GM04504 (cell line): Measurements from ENCODE around the gene PSTPIP1.
A peak's percentile ranks its signal among the peaks of the same experiment; 100 is the strongest.

Source experiments
- DNase-seq: peaks from one replicate; pipeline ENCODE4 v3.0.0-alpha.2; 2012; ENCODE audit warnings: low read depth

The PSTPIP1 gene

DNA sequence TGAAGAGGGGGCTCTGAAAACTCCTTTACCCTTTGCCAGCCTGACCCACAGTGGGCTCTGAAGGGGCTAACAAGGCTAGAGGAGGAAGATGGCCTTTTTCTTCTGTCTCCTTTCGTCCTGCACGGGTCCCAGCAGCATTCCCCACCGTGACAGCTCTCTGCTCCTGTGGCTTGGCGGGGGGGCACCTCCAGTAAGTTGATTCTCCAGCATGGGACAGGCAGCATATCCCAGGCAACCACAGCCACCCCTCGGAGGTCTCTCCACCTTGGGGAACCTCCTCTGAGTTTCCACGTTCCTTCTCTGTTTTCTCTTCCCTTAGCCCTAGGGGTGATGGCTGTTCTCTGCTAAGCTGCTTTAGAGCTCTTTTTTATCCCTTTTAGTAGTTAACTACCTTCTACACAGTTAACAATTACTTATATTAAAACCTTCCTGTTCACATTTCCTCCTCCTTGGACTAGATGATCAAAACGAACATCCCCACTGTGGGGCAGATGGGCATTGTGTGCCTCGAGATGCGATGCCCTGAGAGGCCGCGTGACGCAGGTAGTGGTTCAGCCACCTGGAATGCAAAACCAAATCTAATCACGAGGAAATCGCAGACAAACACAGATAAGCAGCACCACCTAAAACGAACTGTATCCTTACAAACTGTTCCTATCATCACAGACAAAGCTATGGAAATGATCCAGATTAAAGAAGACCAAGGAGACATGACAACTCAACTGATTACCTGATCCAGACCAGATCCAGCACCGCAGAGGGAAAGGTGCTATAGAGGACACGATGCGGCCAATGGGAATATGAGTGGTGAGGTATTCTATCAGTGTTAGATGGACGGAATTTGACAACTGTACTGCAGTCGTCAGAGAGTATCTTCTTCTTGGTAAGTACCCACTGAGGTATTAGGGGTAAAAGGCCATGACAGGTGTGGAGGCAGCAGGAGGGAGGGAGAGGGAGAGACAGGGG, 48.3 kb downstream of the PSTPIP1 start:
- no peak for DNase-seq

DNA sequence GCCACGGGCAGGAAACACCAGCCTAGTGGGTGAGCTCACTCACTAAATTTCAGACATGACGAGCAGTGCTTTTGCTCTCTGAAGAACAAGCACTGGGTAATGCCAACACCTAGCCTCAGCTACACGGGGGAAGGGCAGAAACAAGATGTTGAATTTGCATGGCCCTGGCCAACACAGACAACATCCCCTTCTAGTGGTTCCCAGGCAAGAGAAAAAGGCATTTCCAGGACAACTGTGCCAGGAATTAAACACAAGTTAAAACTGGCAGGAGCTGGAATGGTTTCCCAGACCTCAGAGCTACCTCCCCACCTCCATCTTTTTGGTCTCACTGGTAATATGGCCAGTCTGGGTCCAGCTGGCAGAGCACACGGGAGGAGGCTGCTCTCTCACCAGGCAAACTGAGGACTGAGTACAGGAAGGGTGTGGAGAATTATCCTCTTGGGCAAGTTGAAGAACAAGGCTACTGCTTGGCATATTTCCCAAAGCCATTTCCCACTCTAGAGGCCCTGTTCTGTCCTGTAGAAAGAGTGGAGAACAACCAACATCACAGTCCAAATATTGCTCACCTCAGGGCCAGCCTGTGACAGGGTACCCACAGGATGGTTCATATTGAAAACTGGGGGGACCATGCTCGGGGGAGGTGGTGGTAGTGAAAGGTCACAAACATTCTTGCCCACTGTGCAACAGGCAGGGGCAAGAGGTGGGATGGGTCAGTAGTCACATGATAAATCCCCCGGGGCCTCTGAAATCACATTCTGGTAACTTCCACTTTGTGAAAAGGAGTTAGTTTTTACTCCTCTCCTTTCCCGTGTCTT, 49.5 kb downstream of the PSTPIP1 start:
- DNase-seq = no peak

DNA sequence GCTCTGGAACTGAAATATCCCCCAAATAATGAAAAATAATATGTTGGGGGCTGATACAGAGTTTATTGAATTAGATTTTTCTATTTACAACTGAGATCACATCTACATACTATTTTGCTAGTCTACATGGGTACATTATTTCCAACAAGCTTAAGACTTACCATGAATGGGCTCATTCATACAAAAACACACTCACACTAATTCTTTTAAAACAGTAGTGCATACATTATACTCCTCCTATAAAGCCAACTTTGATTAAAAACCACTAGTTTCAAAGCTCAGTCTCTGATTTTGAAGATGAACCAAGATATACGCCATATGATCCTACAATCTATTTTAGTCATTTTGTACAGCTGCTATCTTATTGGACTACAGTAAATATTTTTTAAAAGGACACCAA, 51.1 kb downstream of the PSTPIP1 start:
- DNase-seq = no peak

DNA sequence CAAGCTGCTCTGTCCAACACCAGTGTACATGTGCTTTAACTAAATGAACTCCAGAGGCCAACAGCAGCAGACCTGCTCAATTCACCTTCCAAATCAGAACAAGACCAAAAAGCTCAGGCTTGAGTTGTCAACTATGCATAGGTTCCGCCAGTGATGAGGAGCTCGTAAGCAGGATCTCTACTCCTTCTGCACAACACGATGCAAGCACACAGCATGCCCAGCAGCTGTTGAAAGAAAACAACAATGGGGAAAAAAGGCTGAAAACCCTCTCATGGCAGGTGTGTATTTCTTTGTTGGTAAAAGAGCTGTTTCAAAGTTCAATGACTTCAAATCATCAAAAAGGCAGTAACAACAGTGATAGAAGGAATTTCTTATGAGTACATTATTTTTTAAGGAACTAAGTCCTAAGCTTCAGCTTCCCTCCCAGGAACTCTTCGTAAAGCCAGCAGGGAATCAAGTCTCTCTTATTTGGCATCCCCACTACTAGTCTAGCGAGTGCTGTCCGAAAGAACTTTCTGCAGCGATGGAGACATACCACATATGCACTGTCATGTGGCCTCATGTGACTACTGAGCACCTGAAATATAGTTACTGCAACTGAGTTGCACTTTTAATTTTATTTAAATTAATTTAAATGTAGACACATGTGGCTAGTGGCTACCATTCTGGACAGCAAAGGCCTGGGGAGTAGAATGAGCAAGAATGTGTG, 51.9 kb downstream of the PSTPIP1 start:
- no peak for DNase-seq

DNA sequence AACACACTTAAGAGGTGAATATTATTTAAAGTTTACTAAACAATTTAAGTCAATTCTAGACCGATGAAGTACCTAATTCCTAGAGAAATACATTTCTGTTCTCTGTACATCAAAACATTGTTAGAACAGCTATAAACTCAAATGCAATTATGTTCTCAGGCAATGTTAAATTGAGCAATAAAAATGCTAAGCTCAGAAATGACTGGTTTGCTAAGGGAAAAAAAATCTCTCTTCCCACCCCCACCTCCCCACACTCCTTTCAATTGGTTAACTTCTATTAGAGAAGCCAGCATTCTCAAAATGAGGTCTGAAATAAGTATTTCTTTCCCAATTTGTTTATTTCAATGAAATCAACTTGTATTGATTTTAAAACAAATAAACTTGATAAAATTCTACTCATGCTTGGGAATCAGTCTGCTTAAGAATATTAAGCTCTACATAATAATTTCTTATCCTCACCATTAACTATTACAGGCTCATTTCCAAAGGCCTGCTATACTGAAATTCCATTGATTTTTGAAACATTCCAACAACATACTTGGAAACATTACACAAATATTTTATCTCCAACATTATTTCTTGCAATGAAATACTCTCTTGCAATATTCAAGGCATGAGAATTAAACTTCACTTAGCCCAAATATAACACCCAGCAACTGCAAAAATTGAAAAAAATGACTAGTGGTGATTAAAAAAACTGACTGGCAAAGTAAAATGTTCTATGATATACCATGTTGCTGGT, 53.4 kb downstream of the PSTPIP1 start:
- DNase-seq = peak; percentile 22

DNA sequence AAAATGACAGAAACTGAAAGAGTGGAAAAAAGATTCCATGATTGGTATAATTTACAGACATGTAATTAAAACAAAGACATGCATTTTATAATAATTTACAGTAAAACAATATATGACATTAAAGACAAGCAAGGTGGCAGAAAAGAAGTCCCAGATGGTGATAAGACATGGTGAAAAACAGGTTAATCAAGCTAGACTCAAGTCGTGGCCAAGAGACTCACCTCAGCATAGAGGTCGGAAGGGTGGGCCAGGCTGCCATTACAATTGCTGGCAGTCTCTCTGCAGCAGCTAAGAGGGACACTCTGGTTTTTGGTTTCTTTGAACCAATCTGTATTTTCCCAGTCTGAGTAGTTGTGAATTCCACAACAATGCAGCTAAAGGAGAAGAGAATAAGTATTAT, 57.6 kb downstream of the PSTPIP1 start:
- DNase-seq = no peak

DNA sequence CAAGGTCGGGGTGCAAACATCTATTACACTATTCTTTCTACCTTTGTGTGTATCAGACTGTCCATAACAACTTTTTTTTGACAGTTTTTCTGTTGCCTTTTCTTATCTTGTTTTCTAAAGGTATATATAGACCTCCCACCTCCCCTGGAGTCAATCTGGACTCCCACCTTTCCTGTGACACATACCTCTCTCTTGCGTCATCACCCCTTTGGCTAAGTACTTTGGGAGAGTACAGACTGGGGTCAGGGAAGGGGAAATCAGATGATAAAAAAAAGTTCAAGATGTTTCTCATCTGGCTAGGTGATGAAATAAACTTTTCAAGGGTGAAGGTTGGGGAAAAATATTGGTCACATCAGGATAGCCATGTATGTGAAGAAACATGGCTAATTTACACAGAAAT, 58.8 kb downstream of the PSTPIP1 start:
- DNase-seq = no peak

DNA sequence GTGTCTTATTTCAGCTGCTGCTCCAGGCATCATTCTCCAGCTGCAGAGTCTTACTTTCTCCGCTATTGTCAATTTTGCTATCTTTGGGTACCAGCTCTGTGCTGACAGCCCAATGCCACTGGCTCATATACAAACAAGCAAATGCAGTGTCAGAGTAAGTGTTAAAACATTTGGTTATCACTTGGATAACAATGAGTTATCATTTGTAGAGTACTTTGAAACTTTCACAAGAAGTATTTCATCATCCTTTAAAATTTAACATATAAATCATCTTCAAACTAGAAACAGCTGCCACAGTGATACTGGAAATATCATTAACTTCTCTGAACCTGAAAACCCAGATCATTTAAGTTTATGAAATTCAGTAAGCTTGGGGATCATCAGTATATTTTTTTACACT, 62.1 kb downstream of the PSTPIP1 start:
- DNase-seq = no peak

DNA sequence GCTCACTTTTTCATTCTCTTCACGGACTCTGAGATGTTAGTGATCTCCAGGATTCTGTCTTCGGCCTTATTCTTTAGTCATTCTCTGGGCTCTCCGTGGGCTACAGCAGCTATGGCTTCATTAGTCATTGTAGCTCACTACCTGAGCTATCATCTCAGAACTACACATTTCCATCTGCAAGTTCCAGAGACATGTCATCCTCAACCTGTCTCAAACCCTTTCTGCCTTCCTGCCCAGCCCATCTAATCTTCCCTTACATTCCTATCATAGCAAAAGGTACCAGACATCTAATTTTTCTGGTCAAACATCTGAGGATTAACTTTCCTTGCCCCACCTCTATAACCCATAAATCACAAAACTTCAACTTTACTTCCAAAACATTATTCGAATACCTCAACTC, 62.8 kb downstream of the PSTPIP1 start:
- DNase-seq = no peak

DNA sequence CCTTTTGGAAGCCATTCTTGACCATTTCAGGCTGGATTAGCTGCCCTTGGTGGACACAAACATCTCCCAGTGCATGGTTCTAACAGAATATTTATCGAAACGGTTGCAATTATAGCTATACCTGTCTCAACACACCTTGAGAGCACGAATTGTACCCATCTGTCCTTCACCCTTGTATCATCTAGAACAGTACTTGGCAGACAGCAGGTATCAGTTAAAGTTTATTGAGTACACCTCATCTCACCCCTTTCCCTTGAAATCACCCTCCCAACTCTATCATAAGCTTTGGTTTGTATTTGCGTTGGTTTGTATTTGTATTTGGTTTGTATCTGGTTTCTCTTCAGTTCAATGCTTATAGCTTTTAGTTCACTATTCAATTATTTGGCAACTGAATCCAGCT, 63.5 kb downstream of the PSTPIP1 start:
- no peak for DNase-seq

DNA sequence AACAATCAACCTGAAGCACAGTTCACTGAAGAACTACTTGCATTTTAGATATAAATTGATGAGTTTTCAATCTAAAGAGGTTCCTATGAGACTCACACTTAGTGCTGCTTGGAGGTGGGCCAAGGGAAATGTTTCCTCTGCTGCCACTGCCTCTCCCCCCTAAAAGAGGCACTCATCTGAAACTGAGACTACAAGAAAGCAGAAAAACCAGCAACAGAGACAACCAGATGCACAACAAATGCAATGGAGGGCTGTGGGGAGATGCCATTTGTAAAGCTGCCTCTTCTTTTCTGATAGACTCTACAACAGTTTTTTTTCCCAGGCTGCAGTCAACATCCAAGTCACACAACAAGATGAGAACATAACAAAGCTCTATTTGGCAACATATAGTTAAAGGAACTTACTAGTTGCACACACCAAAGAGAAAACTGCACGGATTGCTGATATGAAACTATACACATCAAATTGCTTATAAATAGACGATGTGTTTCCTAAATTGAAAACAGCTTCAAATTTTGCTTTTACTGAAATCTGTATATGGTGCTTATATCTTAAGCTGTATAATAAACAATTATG, 64.9 kb downstream of the PSTPIP1 start:
- no peak for DNase-seq

DNA sequence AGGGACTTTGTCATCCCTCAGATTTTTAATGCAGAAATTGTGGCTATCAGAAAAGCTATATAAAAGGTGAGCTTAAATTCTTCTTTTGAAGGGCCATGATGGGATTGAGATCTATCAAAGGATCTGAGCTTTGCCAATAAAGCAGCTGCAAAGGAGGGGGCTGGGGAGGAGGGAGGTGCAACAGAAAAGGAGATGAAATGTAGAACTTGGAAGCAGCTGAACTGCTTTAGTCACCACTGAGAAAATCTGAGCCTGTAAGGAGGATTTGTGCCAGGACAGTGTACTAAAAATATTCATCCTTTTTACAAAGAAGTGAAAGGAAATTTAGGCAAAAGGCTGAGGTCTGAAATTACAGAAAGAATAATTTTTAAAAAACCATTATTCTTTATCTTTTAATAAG, 65.6 kb downstream of the PSTPIP1 start:
- no peak for DNase-seq

DNA sequence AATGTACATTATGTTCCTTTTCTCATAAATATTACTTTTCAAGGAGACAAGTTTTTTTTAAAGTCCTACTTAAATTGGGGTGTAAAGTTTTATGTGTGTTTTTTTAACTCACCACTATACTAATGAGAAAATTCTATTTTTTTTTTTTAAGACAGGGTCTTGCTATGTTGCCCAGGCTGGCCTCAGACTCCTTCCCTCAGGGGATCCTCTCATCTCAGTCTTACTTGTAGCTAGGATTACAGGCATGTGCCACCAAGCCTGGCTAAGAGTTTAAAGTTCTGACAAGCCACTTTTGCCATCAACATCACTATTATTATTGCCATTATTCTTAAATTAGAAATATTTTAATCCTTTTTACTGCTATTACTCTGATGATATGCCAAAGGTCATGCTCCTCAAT, 68.3 kb downstream of the PSTPIP1 start:
- DNase-seq = no peak

DNA sequence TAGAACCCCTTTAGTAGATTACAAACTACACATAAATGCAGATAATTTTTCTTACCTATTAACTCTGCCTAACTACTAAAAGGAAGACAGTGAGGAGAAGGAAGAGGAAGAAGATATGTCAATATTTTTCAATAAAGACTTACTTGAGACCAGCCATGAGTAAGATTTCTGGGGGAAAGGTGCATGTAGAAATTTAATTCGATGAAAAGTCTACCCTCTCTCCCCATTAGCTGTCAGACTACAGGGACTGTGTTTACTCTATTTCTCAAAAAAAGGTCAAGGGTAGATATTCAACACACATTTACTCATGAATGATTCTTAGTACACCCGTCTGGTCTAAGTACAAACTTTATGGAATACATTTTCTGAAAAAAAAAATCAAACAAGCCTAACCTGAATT, 69.1 kb downstream of the PSTPIP1 start:
- no peak for DNase-seq

DNA sequence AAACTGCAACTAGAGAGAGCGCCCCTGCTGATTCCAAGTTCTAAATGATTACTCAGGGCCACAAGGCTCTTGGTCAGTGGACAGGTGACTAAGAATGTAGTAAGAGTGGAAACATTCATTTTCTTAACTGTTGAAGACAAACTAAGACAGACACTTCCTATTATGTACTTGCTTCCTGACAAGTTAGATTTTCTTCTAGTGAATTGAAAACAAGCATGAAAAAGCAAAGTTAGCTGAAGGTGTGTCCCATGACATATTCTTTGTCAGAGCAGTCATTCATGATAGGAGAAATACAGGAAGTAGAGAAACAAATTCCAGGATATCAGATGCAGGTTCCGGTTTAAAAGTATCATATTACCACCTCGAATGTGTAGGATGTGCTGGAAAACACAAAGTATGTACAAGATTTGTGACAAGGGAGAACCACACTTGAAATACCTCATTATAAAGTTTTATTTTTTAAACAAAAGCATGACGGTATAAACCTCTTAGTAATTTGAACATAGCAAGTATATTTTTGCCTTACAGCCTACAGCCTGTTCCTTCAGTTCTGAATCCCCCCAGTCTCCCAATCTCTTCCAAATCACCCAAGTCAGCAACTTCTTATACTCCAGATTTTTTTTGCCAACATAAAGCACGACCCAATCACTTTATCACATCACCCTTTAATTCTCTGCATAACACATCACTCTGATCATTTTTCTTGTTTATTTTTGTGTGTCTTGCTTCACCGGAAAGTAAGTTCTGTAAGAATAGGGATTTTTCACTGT, 69.8 kb downstream of the PSTPIP1 start:
- no peak for DNase-seq

DNA sequence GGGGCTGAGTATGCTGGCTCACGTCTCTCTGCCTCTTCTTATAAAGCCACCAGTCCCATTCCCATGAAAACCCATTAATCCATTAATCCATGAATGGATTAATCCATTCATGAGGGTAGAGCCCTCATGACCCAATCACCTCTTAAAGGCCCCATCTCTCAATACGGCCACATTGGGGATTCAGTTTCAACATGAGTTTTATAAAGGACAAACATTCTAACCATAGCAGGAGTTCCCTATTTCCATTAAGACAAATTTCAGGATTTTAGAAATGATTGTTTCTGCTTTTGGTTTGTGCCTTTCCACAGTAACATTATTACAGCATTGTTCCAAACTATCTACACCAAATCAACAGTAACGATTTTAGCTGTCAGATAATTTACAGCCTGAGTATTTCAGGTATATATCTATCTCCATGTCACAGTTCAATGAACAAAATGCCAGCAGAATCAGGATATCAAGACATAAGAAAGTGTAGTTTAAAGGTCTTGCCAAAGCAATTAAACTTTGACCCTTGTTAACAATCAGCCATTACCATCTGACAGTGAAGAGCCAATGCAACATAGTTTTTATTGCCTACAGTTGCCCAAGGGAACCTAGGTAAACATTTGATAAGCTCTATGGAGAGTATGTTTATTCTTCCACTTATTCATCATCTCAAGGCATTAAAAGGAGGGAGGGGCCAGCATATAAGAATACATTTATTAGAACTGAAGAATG, 72.2 kb downstream of the PSTPIP1 start:
- DNase-seq = no peak

DNA sequence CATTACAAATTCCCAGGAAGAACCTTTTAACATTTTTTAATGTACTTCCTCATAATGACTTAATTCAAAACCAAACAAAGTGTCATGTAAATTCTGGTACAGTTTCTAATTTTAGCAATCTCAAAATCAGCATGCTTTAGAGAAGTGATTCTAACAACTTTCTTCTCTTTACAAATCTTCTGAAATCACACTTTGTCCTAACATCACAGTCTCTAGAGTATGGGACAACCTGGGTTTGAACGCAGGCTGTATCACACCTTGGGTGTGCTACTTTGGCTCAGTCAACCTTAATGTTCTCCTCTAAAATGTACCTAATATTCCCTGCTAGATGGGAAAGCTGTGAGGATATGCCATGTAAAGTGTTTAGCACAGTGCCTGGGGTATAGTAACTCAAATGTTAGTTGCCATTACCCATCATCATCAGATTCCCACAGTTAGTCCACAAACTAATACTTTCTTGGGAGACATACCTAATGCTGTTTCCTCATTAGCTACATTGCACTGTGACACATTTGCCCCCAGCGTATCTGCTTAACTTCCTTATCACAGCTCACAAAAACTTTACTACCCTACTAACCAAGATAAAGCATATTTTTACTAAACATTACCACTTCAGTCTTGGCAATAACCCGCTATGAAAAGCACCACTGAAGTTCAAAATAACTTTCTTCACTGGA, 72.9 kb downstream of the PSTPIP1 start:
- DNase-seq = no peak

DNA sequence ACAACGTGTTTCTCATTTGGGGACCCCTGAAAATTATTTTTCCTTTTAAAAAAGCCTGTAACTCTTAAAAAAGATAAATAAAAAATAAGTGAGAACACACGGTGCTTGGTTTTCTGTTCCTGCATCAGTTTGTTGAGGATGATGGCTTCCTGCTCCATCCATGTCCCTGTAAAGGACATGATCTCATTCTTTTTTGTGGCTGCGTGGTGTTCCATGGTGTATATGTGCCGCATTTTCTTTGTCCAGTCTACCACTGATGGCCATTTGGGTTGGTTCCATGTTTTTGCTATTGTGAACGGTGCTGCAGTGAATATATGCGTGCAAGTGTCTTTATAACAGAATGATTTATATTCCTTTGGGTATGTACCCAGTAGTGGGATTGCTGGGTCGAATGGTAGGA, 73.7 kb downstream of the PSTPIP1 start:
- DNase-seq = no peak

DNA sequence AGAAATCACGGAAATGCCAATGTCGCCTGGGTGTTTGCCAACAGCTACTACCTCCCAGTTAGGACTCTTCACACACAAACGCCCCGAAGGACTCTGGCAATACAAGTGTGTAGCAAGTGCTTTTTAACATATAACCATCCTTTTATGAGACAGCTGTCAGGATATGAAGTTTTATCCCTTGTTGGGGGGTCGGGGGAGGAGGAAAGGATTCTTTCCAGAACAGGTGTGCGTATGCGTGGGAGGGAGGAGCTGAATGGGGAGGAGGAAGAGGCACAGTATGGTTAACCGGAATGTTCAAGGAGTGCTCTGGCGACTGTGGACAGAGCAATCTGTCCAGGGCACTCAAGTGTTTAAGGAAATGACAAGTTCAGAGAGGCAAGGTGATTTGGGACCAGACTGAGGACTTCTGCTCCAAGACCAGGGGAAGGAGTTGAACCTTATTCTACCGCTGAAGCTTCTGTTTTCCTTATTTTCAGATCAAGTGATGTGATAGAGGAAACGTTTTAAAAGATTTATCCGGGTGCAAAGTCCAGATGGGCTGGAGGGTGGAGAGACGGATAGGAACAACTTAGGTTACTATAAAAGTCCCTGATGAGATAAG, 74.7 kb downstream of the PSTPIP1 start:
- no peak for DNase-seq
